ENCODE results near the gene GRM4.

Gene GRM4

GRCh38 chr6:34142061-34142998 is 3.6 kb downstream of the GRM4 start:
- DNase-seq = no peak

- DNase-seq = no peak
Observed at GRCh38 chr6:34140075-34140474, 5.8 kb downstream of the GRM4 start.

GRCh38 chr6:34138914-34139510 is 6.9 kb downstream of the GRM4 start:
- no peak for DNase-seq

GRCh38 chr6:34138191-34138590 is 7.7 kb downstream of the GRM4 start:
- DNase-seq = no peak

GRCh38 chr6:34135541-34135940 is 10.3 kb downstream of the GRM4 start:
- no peak for DNase-seq

- no peak for DNase-seq
Observed at GRCh38 chr6:34132486-34133185, 13.3 kb downstream of the GRM4 start.

GRCh38 chr6:34131326-34132290 is 14.3 kb downstream of the GRM4 start:
- no peak for DNase-seq

- DNase-seq = no peak
Observed at GRCh38 chr6:34130862-34131261, 15.0 kb downstream of the GRM4 start.

- no peak for DNase-seq
Observed at GRCh38 chr6:34129753-34130152, 16.1 kb downstream of the GRM4 start.

- DNase-seq = no peak
Observed at GRCh38 chr6:34128045-34128444, 17.8 kb downstream of the GRM4 start.

GRCh38 chr6:34126419-34126818 is 19.5 kb downstream of the GRM4 start:
- no peak for DNase-seq

- DNase-seq = no peak
Observed at GRCh38 chr6:34125939-34126338, 19.9 kb downstream of the GRM4 start.

- no peak for DNase-seq
Observed at GRCh38 chr6:34120953-34121675, 24.8 kb downstream of the GRM4 start.

- DNase-seq = no peak
Observed at GRCh38 chr6:34115915-34116314, 30.0 kb downstream of the GRM4 start.

- DNase-seq = no peak
Observed at GRCh38 chr6:34115403-34115795, 30.5 kb downstream of the GRM4 start.

- DNase-seq = no peak
Observed at GRCh38 chr6:34114695-34115402, 31.0 kb downstream of the GRM4 start.

GRCh38 chr6:34113532-34113931 is 32.4 kb downstream of the GRM4 start:
- DNase-seq = no peak

- DNase-seq = no peak
Observed at GRCh38 chr6:34112126-34112525, 33.8 kb downstream of the GRM4 start.

GRCh38 chr6:34110610-34111009 is 35.3 kb downstream of the GRM4 start:
- DNase-seq = no peak

- no peak for DNase-seq
Observed at GRCh38 chr6:34108176-34108575, 37.7 kb downstream of the GRM4 start.

- DNase-seq = no peak
Observed at GRCh38 chr6:34106900-34107299, 39.0 kb downstream of the GRM4 start.

Data from SW 1271 (cell line).